DMS53 (cell line): Measurements from ENCODE around the gene NOLC1.

Experiments
- DNase-seq: peaks from one replicate; lab custom pipeline; 2025; lab: John Stamatoyannopoulos, UW

The NOLC1 gene

GRCh38 chr10:102208311-102209035 lies 56.3 kb downstream of the NOLC1 start:
- DNase-seq = no peak

- DNase-seq = no peak
Observed at GRCh38 chr10:102211615-102212299, 59.6 kb downstream of the NOLC1 start.
